Trophoblast cell (in vitro differentiated cells and primary cell): Measurements from ENCODE around the gene TRUB2.
"Not testable (repeated sequence)": the region's sequence is repeated elsewhere in the genome, so short reads cannot be mapped to it uniquely, and the experiment has no call there.

Source experiments
- DNase-seq, 2 donors: peaks; one replicate each; pipeline ENCODE4 v3.0.0-alpha.2; 2016
- H2AFZ ChIP-seq: 2 replicates; pipeline ENCODE4 v1.6.1; 2013; ENCODE audit warnings: low read length, moderate library complexity, mild to moderate bottlenecking; ENCODE audit not compliant: insufficient read depth, poor library complexity
- H2AK5ac ChIP-seq: 2 replicates; pipeline ENCODE4 v1.6.1; 2013; ENCODE audit warnings: mild to moderate bottlenecking, low read length
- H2BK120ac ChIP-seq: 2 replicates; pipeline ENCODE4 v1.6.1; 2013; ENCODE audit warnings: low read length, mild to moderate bottlenecking, moderate library complexity; ENCODE audit not compliant: insufficient read depth, poor library complexity
- H2BK12ac ChIP-seq: 2 replicates; pipeline ENCODE4 v1.6.1; 2013; ENCODE audit warnings: mild to moderate bottlenecking, low read length, moderate library complexity
- H2BK5ac ChIP-seq: 2 replicates; pipeline ENCODE4 v1.6.1; 2013; ENCODE audit warnings: low read length, low read depth, moderate library complexity, mild to moderate bottlenecking; ENCODE audit not compliant: poor library complexity
- H3K14ac ChIP-seq: 2 replicates; pipeline ENCODE4 v1.6.1; 2013; ENCODE audit warnings: mild to moderate bottlenecking, low read length
- H3K18ac ChIP-seq: 2 replicates; pipeline ENCODE4 v1.6.1; 2013; ENCODE audit warnings: mild to moderate bottlenecking, low read length
- H3K23ac ChIP-seq: 2 replicates; pipeline ENCODE4 v1.6.1; 2013; ENCODE audit warnings: low read length
- H3K27ac ChIP-seq: 2 replicates; pipeline ENCODE4 v1.5.1; 2013; ENCODE audit warnings: low read depth, mild to moderate bottlenecking, inconsistent platforms, low read length, moderate library complexity
- H3K27me3 ChIP-seq: 2 replicates; pipeline ENCODE4 v1.6.1; 2013; ENCODE audit warnings: inconsistent platforms, mild to moderate bottlenecking, low read length, moderate library complexity; ENCODE audit not compliant: insufficient read depth
- H3K36me3 ChIP-seq, 2 experiments: 1 replicate in 1 of 2; 2 replicates in 1 of 2; pipeline ENCODE4 v1.6.1; 2013; ENCODE audit warnings: low read length in 2 of 2, mild to moderate bottlenecking in 2 of 2, moderate library complexity in 1 of 2; ENCODE audit not compliant: insufficient read depth in 2 of 2, control insufficient read depth in 1 of 2
- H3K4ac ChIP-seq: 2 replicates; pipeline ENCODE4 v1.6.1; 2013; ENCODE audit warnings: low read depth, mild to moderate bottlenecking, low read length, moderate library complexity
- H3K4me1 ChIP-seq, 2 experiments: 1 replicate in 1 of 2; 2 replicates in 1 of 2; pipeline ENCODE4 v1.6.1; 2013; ENCODE audit warnings: low read length in 2 of 2, mild to moderate bottlenecking in 2 of 2, moderate library complexity in 1 of 2; ENCODE audit not compliant: insufficient read depth in 2 of 2, control insufficient read depth in 1 of 2
- H3K4me2 ChIP-seq: 2 replicates; pipeline ENCODE4 v1.6.1; 2013; ENCODE audit warnings: inconsistent platforms, mild to moderate bottlenecking, low read length, moderate library complexity
- H3K4me3 ChIP-seq: 2 replicates; pipeline ENCODE4 v1.5.1; 2013; ENCODE audit warnings: mild to moderate bottlenecking, low read depth, low read length, inconsistent platforms
- H3K79me1 ChIP-seq: one replicate; pipeline ENCODE4 v1.6.1; 2013; ENCODE audit warnings: low read length
- H3K79me2 ChIP-seq: 2 replicates; pipeline ENCODE4 v1.6.1; 2013; ENCODE audit warnings: low read length, mild to moderate bottlenecking; ENCODE audit not compliant: control insufficient read depth, insufficient read depth, poor library complexity
- H3K9ac ChIP-seq: 2 replicates; pipeline ENCODE4 v1.6.1; 2013; ENCODE audit warnings: mild to moderate bottlenecking, low read length
- H3K9me3 ChIP-seq: 2 replicates; pipeline ENCODE4 v1.6.1; 2013; ENCODE audit warnings: low read depth, mild to moderate bottlenecking, control low read depth, inconsistent platforms, low read length; ENCODE audit not compliant: insufficient read depth
- H4K12ac ChIP-seq: 2 replicates; pipeline ENCODE4 v1.6.1; 2013; ENCODE audit warnings: low read depth, mild to moderate bottlenecking, low read length, moderate library complexity
- H4K8ac ChIP-seq: 2 replicates; pipeline ENCODE4 v1.6.1; 2013; ENCODE audit warnings: low read depth, mild to moderate bottlenecking, low read length, moderate library complexity
- H4K91ac ChIP-seq: one replicate; pipeline ENCODE4 v1.6.1; 2013; ENCODE audit warnings: low read depth, mild to moderate bottlenecking, low read length, moderate library complexity
- WGBS: extraction: QIAGEN DNeasy Blood & Tissue Kit; methylation state at CpG from one replicate; pipeline ENCODE4 v1.1.7; 2013; ENCODE audit warnings: missing lambda C conversion rate; ENCODE audit not compliant: insufficient read length, insufficient coverage; ENCODE audit errors: extremely low coverage; 5-methylcytosine and 5-hydroxymethylcytosine counted together

The TRUB2 gene

GRCh38 chr9:128282500-128282899, 39.7 kb downstream of the TRUB2 start:
- H3K23ac ChIP-seq = no peak overlapping the region
- H2BK120ac ChIP-seq = no peak overlapping the region
- no peak overlapping the region for H2AK5ac ChIP-seq
- peaks cover 8 to 10% of the 10 kb centered on the region in 2 experiments for H3K4me1 ChIP-seq
- H3K4me2 ChIP-seq = no peak overlapping the region
- peaks cover 2% of the 10 kb centered on the region for H3K79me2 ChIP-seq
- WGBS = no CpG with 5 or more reads among the region's 6 CpGs
- H3K27me3 ChIP-seq = no peaks in the 10 kb centered on the region
- H3K18ac ChIP-seq = no peak overlapping the region
- H3K9me3 ChIP-seq = no peaks in the 10 kb centered on the region
- peaks cover 17 to 19% of the 10 kb centered on the region in 2 experiments for H3K36me3 ChIP-seq
- H3K4me3 ChIP-seq = no peak overlapping the region
- H2BK12ac ChIP-seq = no peak overlapping the region
- H3K4ac ChIP-seq = no peak overlapping the region
- H3K14ac ChIP-seq = no peak overlapping the region
- no peak overlapping the region for H3K27ac ChIP-seq
- DNase-seq = no peak
- H2AFZ ChIP-seq = no peak overlapping the region
- H2BK5ac ChIP-seq = no peak overlapping the region
- H4K12ac ChIP-seq = no peak overlapping the region
- no peak overlapping the region for H4K91ac ChIP-seq
- H3K79me1 ChIP-seq = peaks cover 4% of the 10 kb centered on the region
- no peak overlapping the region for H4K8ac ChIP-seq
- no peak overlapping the region for H3K9ac ChIP-seq

GRCh38 chr9:128280084-128280622, 42.1 kb downstream of the TRUB2 start:
- peak overlapping the region; percentile 61 for H2AK5ac ChIP-seq
- H3K4me3 ChIP-seq = no peak overlapping the region
- H2BK12ac ChIP-seq = peak overlapping the region; percentile 65
- no peak overlapping the region for H3K23ac ChIP-seq
- no CpG with 5 or more reads among the region's 5 CpGs for WGBS
- peak overlapping the region; percentile 62 for H3K18ac ChIP-seq
- H3K79me1 ChIP-seq = peaks cover 18% of the 10 kb centered on the region
- no peak overlapping the region for H2BK5ac ChIP-seq
- H3K14ac ChIP-seq = no peak overlapping the region
- H3K4me2 ChIP-seq = no peak overlapping the region
- DNase-seq = no peak
- no peak overlapping the region for H3K4ac ChIP-seq
- H3K36me3 ChIP-seq = peaks cover 2 to 4% of the 10 kb centered on the region in 2 experiments
- H2BK120ac ChIP-seq = no peak overlapping the region
- no peak overlapping the region for H4K12ac ChIP-seq
- H4K8ac ChIP-seq = peak overlapping the region; percentile 70
- H3K9me3 ChIP-seq = no peaks in the 10 kb centered on the region
- H2AFZ ChIP-seq = no peak overlapping the region
- H3K9ac ChIP-seq = no peak overlapping the region
- peaks cover 15% of the 10 kb centered on the region for H3K79me2 ChIP-seq
- H3K27ac ChIP-seq = no peak overlapping the region
- H4K91ac ChIP-seq = peak overlapping the region; percentile 61
- no peaks in the 10 kb centered on the region for H3K27me3 ChIP-seq
- peaks cover 14 to 16% of the 10 kb centered on the region in 2 experiments for H3K4me1 ChIP-seq

- H2AFZ ChIP-seq = not testable (repeated sequence)
- WGBS = no CpG with 5 or more reads among the region's 22 CpGs
These were observed 42.9 kb downstream of the TRUB2 start for GRCh38 chr9:128279088-128280073.

GRCh38 chr9:128276574-128277270, 45.5 kb downstream of the TRUB2 start:
- H3K27me3 ChIP-seq = no peaks in the 10 kb centered on the region
- peaks cover 19% of the 10 kb centered on the region for H3K79me2 ChIP-seq
- peak overlapping the region; percentile 64 for H4K91ac ChIP-seq
- no CpG with 5 or more reads among the region's 23 CpGs for WGBS
- peak overlapping the region; percentile 84 for H3K9ac ChIP-seq
- H2BK120ac ChIP-seq = peak overlapping the region; percentile 25
- H3K23ac ChIP-seq = no peak overlapping the region
- H3K79me1 ChIP-seq = peaks cover 21% of the 10 kb centered on the region
- peaks cover 12 to 14% of the 10 kb centered on the region in 2 experiments for H3K36me3 ChIP-seq
- H3K4me2 ChIP-seq = peak overlapping the region; percentile 99
- DNase-seq = peak in 1 of 2 donors; percentile 10
- peak overlapping the region; percentile 82 for H2AK5ac ChIP-seq
- peak overlapping the region; percentile 23 for H3K27ac ChIP-seq
- H3K14ac ChIP-seq = peak overlapping the region; percentile 91
- no peaks in the 10 kb centered on the region for H3K9me3 ChIP-seq
- H2BK12ac ChIP-seq = peak overlapping the region; percentile 11
- H2AFZ ChIP-seq = peak overlapping the region; percentile 67
- H3K4ac ChIP-seq = peak overlapping the region; percentile 58
- peak overlapping the region; percentile 49 for H2BK5ac ChIP-seq
- H4K12ac ChIP-seq = peak overlapping the region; percentile 84
- peaks cover 14 to 21% of the 10 kb centered on the region in 2 experiments for H3K4me1 ChIP-seq
- H4K8ac ChIP-seq = peak overlapping the region; percentile 70
- H3K4me3 ChIP-seq = peak overlapping the region; percentile 80
- H3K18ac ChIP-seq = peak overlapping the region; percentile 52

More at GRCh38 chr9:128279088-128280073, 42.9 kb downstream of the TRUB2 start:
- Histone ChIP-seq H3K18ac (peak overlapping the region; percentile 0), H3K79me1 (peaks cover 21% of the 10 kb centered on the region), H3K79me2 (peaks cover 19% of the 10 kb centered on the region), H3K27ac (peak overlapping the region; percentile 5), H3K4me1 (peaks cover 14 to 21% of the 10 kb centered on the region in 2 experiments), H4K8ac (peak overlapping the region; percentile 18), H4K91ac (peak overlapping the region; percentile 3)
- H3K9ac ChIP-seq, H3K27me3 ChIP-seq, H3K4ac ChIP-seq, H3K4me2 ChIP-seq, H3K9me3 ChIP-seq, H3K14ac ChIP-seq, H2AK5ac ChIP-seq, H3K4me3 ChIP-seq, H2BK5ac ChIP-seq, H4K12ac ChIP-seq, H3K23ac ChIP-seq, DNase-seq, H2BK12ac ChIP-seq, H3K36me3 ChIP-seq, H2BK120ac ChIP-seq: not testable (repeated sequence)
